Erythroblast (primary cell): ENCODE measurements around the gene DZIP1L.
"Not testable (repeated sequence)": the region's sequence is repeated elsewhere in the genome, so short reads cannot be mapped to it uniquely, and the experiment has no call there.

ENCODE experiments used
- DNase-seq, 2 experiments: peaks; one replicate each; lab custom pipeline; 2025; lab: John Stamatoyannopoulos, UW
- GATA1 ChIP-seq: IDR thresholded peaks from 2 replicates; pipeline ENCODE4 v1.6.1; 2011; ENCODE audit warnings: low read depth, mild to moderate bottlenecking, control low read depth, low read length, moderate library complexity
- POLR2A ChIP-seq: IDR thresholded peaks from 2 replicates; pipeline ENCODE4 v1.6.1; 2011; ENCODE audit warnings: mild to moderate bottlenecking, low read length

The DZIP1L gene

GRCh38 chr3:138097192-138098172 is 17.9 kb downstream of the DZIP1L start:
- TF ChIP-seq GATA1 (no peak), POLR2A (no peak)

GRCh38 chr3:138093721-138094120 is 21.7 kb downstream of the DZIP1L start:
- no peak for DNase-seq
- TF ChIP-seq GATA1 (no peak), POLR2A (no peak)

More at GRCh38 chr3:138097192-138098172, 17.9 kb downstream of the DZIP1L start:
- no peak for DNase-seq

GRCh38 chr3:138092023-138092422 is 23.4 kb downstream of the DZIP1L start:
- no peak for TF ChIP-seq GATA1
- no peak for TF ChIP-seq POLR2A
- no peak for DNase-seq

GRCh38 chr3:138089091-138089490 is 26.3 kb downstream of the DZIP1L start:
- TF ChIP-seq POLR2A = no peak
- no peak for TF ChIP-seq GATA1
- DNase-seq = no peak

- not testable (repeated sequence) for DNase-seq
Measured at GRCh38 chr3:138085745-138086144, 29.7 kb downstream of the DZIP1L start.

GRCh38 chr3:138084196-138084595 is 31.2 kb downstream of the DZIP1L start:
- DNase-seq = no peak
- TF ChIP-seq GATA1 = no peak
- TF ChIP-seq POLR2A = no peak

GRCh38 chr3:138082992-138083386 is 32.4 kb downstream of the DZIP1L start:
- DNase-seq = no peak
- TF ChIP-seq POLR2A = no peak
- no peak for TF ChIP-seq GATA1

GRCh38 chr3:138082085-138082991 is 33.1 kb downstream of the DZIP1L start:
- no peak for TF ChIP-seq POLR2A
- TF ChIP-seq GATA1 = no peak
- no peak for DNase-seq

GRCh38 chr3:138081371-138082084 is 33.9 kb downstream of the DZIP1L start:
- no peak for TF ChIP-seq GATA1
- DNase-seq = no peak

- no peak for DNase-seq
- no peak for TF ChIP-seq POLR2A
- TF ChIP-seq GATA1 = no peak
Measured at GRCh38 chr3:138079901-138080300, 35.5 kb downstream of the DZIP1L start.

- DNase-seq = no peak
Measured at GRCh38 chr3:138078901-138079344, 36.5 kb downstream of the DZIP1L start.

GRCh38 chr3:138078096-138078495 is 37.3 kb downstream of the DZIP1L start:
- no peak for TF ChIP-seq GATA1
- TF ChIP-seq POLR2A = no peak
- no peak for DNase-seq

More at GRCh38 chr3:138078901-138079344, 36.5 kb downstream of the DZIP1L start:
- TF ChIP-seq POLR2A (no peak), GATA1 (no peak)

GRCh38 chr3:138072796-138073195 is 42.6 kb downstream of the DZIP1L start:
- TF ChIP-seq GATA1 (no peak), POLR2A (no peak)
- DNase-seq = no peak
